PC-3 (cell line): ENCODE results near the gene GRK1. TPM values are rescaled to one million over a fixed set of nuclear protein-coding genes. Genes with fewer than 3 reads are reported as not detected.

Source experiments
- ATAC-seq: fragments of 200-7000 bp; cut with Tn5 transposase; 2 replicates; pipeline ENCODE4 v1.9.1; 2020; ENCODE audit warnings: mild to moderate bottlenecking, moderate library complexity
- BruUV-seq: library from RNA; stranded (reverse); fragments of 400-500 nt; replicated peaks from 2 replicates; lab custom pipeline; 2021; lab: Mats Ljungman, UMichigan
- CTCF ChIA-PET: fragments of 300-600 bp; sonication (Branson Sonifier 250); formaldehyde crosslinking; loops from one replicate; lab custom pipeline; 2022; ENCODE audit warnings: antibody characterized with exemption; lab: Charles Lee
- POLR2A ChIA-PET: fragments of 300-600 bp; sonication (Branson Sonifier 250); formaldehyde crosslinking; loops from one replicate; lab custom pipeline; 2022; ENCODE audit warnings: antibody characterized with exemption; ENCODE audit not compliant: unreplicated experiment; lab: Charles Lee
- DNase-seq: peaks from one replicate; pipeline ENCODE4 v3.0.0-alpha.2; 2015
- H2AFZ ChIP-seq: fragments of 300-600 bp; sonication (generic); 2 replicates; pipeline ENCODE4 v1.6.0; 2016; ENCODE audit warnings: antibody characterized with exemption, low read length
- H3F3A ChIP-seq: fragments of 300-600 bp; sonication (generic); one replicate; pipeline ENCODE4 v1.6.0; 2017; ENCODE audit warnings: antibody characterized with exemption, low read length, control low read depth, mild to moderate bottlenecking; ENCODE audit not compliant: unreplicated experiment
- H3K27ac ChIP-seq: fragments of 300-600 bp; sonication (generic); 2 replicates; pipeline ENCODE4 v1.5.1; 2016; ENCODE audit warnings: mild to moderate bottlenecking, low read length
- H3K27me3 ChIP-seq: fragments of 300-600 bp; sonication (generic); 2 replicates; pipeline ENCODE4 v1.6.1; 2016; ENCODE audit warnings: low read length, mixed read lengths
- H3K36me3 ChIP-seq: fragments of 300-600 bp; sonication (generic); 2 replicates; pipeline ENCODE4 v1.6.1; 2016; ENCODE audit warnings: low read depth, mixed run types, low read length, mixed read lengths
- H3K4me1 ChIP-seq: fragments of 300-600 bp; sonication (generic); 2 replicates; pipeline ENCODE4 v1.5.1; 2016; ENCODE audit warnings: low read length; ENCODE audit not compliant: insufficient read depth
- H3K4me2 ChIP-seq: fragments of 300-600 bp; sonication (generic); 2 replicates; pipeline ENCODE4 v1.6.0; 2016; ENCODE audit warnings: low read length
- H3K4me3 ChIP-seq: fragments of 300-600 bp; sonication (generic); 2 replicates; pipeline ENCODE4 v1.5.1; 2016; ENCODE audit warnings: mild to moderate bottlenecking, low read length, mixed read lengths
- H3K79me2 ChIP-seq: fragments of 300-600 bp; sonication (generic); 2 replicates; pipeline ENCODE4 v1.6.1; 2017; ENCODE audit warnings: low read length, mixed read lengths
- H3K9ac ChIP-seq: fragments of 300-600 bp; sonication (generic); 2 replicates; pipeline ENCODE4 v1.6.0; 2016; ENCODE audit warnings: mild to moderate bottlenecking, low read length
- H3K9me2 ChIP-seq: fragments of 300-600 bp; sonication (generic); replicated peaks from 2 replicates; pipeline ENCODE4 v1.6.1; 2016; ENCODE audit warnings: mixed run types, low read length, mixed read lengths
- H3K9me3 ChIP-seq: fragments of 300-600 bp; sonication (generic); 2 replicates; pipeline ENCODE4 v1.6.1; 2016; ENCODE audit warnings: low read length, mixed read lengths
- H4K20me1 ChIP-seq: fragments of 300-600 bp; sonication (generic); 2 replicates; pipeline ENCODE4 v1.6.1; 2016; ENCODE audit warnings: low read length, mixed read lengths
- CTCF ChIP-seq: fragments of 300-600 bp; sonication (generic); conservative IDR thresholded peaks from 2 replicates; pipeline ENCODE4 v1.5.1; 2017; ENCODE audit warnings: antibody characterized with exemption, low read depth, mild to moderate bottlenecking, low read length
- EZH2 ChIP-seq: fragments of 300-600 bp; sonication (generic); IDR thresholded peaks from one replicate; pipeline ENCODE4 v1.6.1; 2017; ENCODE audit warnings: antibody characterized with exemption, mild to moderate bottlenecking, low read length; ENCODE audit not compliant: unreplicated experiment
- EZH2phosphoT487 ChIP-seq: fragments of 300-600 bp; sonication (generic); IDR thresholded peaks from 2 replicates; pipeline ENCODE4 v1.6.1; 2018; ENCODE audit warnings: mild to moderate bottlenecking, antibody characterized with exemption, low read length, borderline replicate concordance
- intact Hi-C: fragments of 100-400 bp; cut with micrococcal nuclease; formaldehyde crosslinking; loops from 2 replicates; pipeline ENCODE4 v1.9.0; 2023
- total RNA-seq: library from RNA; depleted of rRNA; stranded (reverse); fragments of >200 nt; gene quantifications from 2 replicates; pipeline ENCODE4 v1.2.3, GENCODE V29; 2014; rRNA removed

The GRK1 gene
- total RNA-seq, 1 experiment from 2014 or later: not detected

- TF ChIP-seq CTCF: no peak
- TF ChIP-seq EZH2phosphoT487: no peak
- TSS peak; percentile 67 for BruUV-seq
- Histone ChIP-seq H3K9me3 (no peaks in the 10 kb centered on the region), H3K9ac (peak overlapping the region; percentile 83), H3K79me2 (no peaks in the 10 kb centered on the region; the same call in 1 of the 2 replicates), H3K27ac (peak overlapping the region; percentile 99), H3K4me1 (peaks cover 35% of the 10 kb centered on the region), H3F3A (no peaks in the 10 kb centered on the region), H4K20me1 (no peaks in the 10 kb centered on the region), H3K4me3 (peak overlapping the region; percentile 31; the same call in 1 of the 2 replicates), H3K36me3 (peaks cover 8% of the 10 kb centered on the region), H2AFZ (no peak overlapping the region), H3K27me3 (no peaks in the 10 kb centered on the region), H3K9me2 (no peaks in the 10 kb centered on the region), H3K4me2 (peak overlapping the region; percentile 77)
- peak; percentile 92 for ATAC-seq
- ChIA-PET POLR2A (interaction anchor here (0.6 to 0.7 kb wide), 2 partner anchors 11 to 17 kb away, joined by 3 to 6 read pairs; no protein-coding TSS in a partner anchor), CTCF (interaction anchor here (0.5 kb wide), 1 partner anchor 297 kb away, joined by 5 read pairs; no protein-coding TSS in a partner anchor)
- peak; percentile 97 for DNase-seq
- intact Hi-C loops: loop anchor here (1.0 to 2.0 kb wide), 2 partner anchors 11 to 27 kb away; partner anchors contain the start of gene TMEM255B
Measured at GRCh38 chr13:113785051-113786010, 118.3 kb downstream of the GRK1 start.

GRCh38 chr13:113786262-113786841 is 119.3 kb downstream of the GRK1 start:
- Histone ChIP-seq H3K36me3 (peaks cover 8% of the 10 kb centered on the region), H3K9me3 (no peaks in the 10 kb centered on the region), H3K27ac (peak overlapping the region; percentile 98), H3K27me3 (no peaks in the 10 kb centered on the region), H4K20me1 (no peaks in the 10 kb centered on the region), H3K4me2 (0 out of 2 replicates have a peak overlapping the region, but pooled peaks have one; percentile 77), H3K4me1 (peaks cover 35% of the 10 kb centered on the region), H3K4me3 (no peak overlapping the region), H3K9ac (peak overlapping the region; percentile 83; the same call in 1 of the 2 replicates), H3F3A (no peaks in the 10 kb centered on the region), H3K79me2 (no peaks in the 10 kb centered on the region; the same call in 1 of the 2 replicates), H2AFZ (no peak overlapping the region), H3K9me2 (no peaks in the 10 kb centered on the region)
- CTCF ChIA-PET: no interaction called here
- TF ChIP-seq EZH2phosphoT487 (no peak), EZH2 (no peak), CTCF (no peak)
- peak; percentile 15 for DNase-seq
- POLR2A ChIA-PET: no interaction called here
- intact Hi-C loops: no loop called here
- ATAC-seq: no peak
- BruUV-seq: no TSS peak

Other genes starting within 250 kb of the GRK1 start
- gene ADPRHL1, start 213.7 kb upstream of the GRK1 start, total RNA-seq: 9.7 and 10.3 TPM in 2 replicates
- gene DCUN1D2, start 176.5 kb upstream of the GRK1 start, total RNA-seq: 11.6 and 15.0 TPM in 2 replicates
- 89.5 and 105 TPM in 2 replicates for gene TFDP1, start 82.5 kb upstream of the GRK1 start, total RNA-seq
- not detected in 2 replicates for gene ATP4B, start 9.0 kb upstream of the GRK1 start, total RNA-seq
- 26.9 and 35.5 TPM in 2 replicates for gene TMEM255B, start 92.0 kb downstream of the GRK1 start, total RNA-seq
- gene GAS6, start 196.9 kb downstream of the GRK1 start, total RNA-seq: 20.9 and 33.7 TPM in 2 replicates